Measurements from ENCODE around the gene NT5DC1.

Gene NT5DC1

DNA sequence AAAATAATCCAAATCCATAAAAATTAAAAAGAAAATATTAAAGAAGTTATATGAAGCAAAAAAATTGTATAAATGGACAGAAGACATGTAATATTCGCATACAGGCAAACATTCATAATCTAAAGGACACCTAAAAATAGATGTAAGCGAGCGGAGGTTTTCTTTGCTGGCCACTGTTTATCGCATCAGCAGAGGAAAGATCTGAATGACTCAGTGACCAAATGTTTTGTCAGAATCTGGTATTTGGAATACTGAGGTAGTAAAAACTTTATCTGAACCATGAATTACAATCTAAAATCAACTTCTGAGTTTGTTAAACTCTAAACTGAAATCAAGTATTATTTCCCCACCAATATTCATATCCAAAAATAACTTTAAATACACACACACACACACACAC lies 145.4 kb downstream of the NT5DC1 start:
- peak; percentile 84 for DNase-seq (ENCODE audit: low read depth)

DNA sequence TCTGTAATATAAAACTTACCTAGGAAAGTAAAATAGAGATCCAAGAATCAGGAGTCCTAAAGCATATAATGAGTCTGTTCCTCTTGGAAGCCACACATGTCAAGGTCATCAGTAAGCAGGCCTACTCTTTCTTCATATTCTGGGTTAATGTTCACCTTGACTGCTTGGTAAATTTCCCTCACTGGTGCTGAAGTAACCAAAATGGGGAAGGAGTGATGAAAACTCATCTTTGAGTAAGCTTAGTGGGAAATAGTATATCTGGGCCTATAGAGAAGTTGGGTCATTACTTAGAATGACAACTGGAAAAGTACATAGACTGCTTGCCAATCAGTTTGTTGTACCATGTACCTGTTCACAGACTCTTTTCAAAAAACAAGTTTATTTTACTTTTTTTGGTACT lies 146.6 kb downstream of the NT5DC1 start:
- no peak for DNase-seq (ENCODE audit: low read depth)

DNA sequence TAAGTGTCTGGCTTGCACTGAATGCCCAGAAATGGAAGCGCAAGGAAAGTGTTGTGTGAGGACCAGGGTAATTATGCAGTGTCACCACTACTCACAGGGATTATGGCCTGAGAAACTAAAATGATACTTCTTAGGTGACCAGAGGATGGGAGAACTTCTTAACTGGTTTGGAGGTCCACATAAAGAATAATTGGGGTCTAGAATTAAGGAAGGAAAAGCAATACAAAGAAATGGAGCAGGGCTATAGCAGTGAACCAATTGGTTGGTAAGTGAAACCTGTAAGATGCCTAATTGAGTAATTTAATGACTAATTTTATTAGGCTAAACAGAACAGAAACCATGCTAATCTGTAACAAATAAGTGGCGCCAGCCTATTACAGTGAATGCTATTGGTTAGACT lies 147.9 kb downstream of the NT5DC1 start:
- DNase-seq (ENCODE audit: low read depth): no peak

DNA sequence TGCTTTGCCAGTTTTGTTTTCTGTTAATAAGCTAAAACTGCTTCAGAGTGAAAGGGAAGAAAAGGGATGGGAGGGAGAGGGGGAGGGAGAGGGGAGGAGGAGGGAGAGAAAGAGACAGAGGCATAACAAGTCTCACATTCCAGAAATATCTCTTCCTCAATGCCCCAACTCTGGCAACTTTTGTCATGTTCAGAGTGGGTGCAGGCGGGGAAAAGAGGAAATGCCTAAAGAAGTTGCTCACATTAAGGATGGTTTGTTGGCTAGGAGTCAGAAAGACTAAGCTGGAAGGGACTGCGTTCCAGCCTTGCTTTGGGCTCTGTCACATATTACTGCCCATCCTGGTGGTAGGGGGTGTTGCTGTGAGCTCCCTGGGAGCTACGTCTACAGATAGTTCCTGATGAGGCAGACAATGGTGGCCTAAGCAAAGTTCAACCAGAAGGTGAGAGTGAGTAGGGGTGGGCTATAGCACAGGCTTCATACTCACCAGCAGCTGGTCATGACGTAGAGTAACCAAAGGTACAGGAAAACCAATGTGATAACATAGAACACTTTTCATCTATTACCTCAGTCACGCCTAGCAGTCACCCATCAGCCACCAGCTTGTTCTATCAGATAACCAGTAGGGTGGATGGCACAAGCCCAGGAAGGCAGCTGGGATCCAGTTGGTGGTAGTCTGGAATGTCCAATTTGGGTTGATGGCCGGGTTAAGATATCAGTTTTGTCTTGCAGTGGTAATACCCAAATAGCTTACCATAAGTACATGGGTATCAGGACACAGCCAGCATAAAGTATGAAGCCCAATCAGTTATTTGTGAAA lies 151.1 kb downstream of the NT5DC1 start:
- DNase-seq (ENCODE audit: low read depth): peak; percentile 97

DNA sequence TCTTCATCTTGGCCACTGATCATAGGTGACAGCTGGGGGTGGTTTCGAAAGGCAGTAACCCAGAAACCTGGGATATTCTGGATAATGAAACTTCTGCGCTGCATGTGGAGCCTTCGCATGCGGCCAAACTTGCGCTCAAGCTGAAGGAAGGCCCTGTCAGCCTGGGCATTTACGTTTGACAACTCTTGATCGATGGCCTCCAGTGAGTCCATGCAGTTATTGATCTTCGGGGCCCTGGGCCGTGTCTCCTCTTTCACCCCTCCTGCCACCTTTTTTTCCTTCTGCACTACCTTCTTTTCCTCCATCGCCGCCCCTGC lies 152.5 kb downstream of the NT5DC1 start:
- DNase-seq (ENCODE audit: low read depth): no peak

DNA sequence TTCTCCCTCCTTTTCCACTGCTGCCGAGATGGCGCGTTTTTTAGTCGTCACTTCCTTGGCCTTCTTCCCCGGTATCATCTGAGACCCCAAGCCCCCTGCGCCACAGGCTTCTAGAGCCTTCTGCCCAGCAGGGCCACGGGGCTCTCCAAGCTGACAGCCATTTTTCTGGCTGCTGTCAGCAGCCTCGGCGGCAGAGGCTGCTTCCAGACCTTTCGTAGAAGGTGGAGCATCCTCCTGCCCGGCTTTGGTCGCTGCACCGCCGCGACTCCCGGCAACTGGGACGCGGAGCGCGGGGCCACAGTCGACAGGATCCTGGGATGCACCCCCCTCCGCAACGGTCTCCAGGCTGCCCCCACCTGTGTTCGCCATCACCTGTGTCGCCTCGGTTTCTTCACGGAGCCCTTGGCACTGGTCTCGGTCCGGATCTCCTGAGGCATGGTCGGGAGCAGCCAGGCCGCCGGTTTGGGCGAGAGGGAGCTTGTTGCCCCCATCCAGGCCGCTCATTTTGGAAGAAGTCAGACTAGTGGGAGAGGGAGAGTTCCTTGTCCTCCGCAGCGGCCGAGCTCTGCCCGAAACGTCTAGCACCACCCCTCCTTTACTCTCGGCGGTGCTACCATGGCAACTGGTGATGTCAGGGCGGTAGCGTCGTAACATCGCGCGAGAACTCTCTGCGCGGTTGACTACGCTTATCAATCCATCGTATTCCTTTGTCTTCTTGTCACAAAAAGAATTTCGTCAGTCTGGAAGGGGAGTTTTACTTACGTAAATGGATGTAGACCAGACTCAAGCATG lies 153.0 kb downstream of the NT5DC1 start, which contains the start of gene TSPYL4:
Gene TSPYL4, minus strand, starts transcription at position 571 of the 792 bp plus-strand sequence. Its CDS starts 67 bp downstream, at position 504.
- DNase-seq (ENCODE audit: low read depth): peak; percentile 97

DNA sequence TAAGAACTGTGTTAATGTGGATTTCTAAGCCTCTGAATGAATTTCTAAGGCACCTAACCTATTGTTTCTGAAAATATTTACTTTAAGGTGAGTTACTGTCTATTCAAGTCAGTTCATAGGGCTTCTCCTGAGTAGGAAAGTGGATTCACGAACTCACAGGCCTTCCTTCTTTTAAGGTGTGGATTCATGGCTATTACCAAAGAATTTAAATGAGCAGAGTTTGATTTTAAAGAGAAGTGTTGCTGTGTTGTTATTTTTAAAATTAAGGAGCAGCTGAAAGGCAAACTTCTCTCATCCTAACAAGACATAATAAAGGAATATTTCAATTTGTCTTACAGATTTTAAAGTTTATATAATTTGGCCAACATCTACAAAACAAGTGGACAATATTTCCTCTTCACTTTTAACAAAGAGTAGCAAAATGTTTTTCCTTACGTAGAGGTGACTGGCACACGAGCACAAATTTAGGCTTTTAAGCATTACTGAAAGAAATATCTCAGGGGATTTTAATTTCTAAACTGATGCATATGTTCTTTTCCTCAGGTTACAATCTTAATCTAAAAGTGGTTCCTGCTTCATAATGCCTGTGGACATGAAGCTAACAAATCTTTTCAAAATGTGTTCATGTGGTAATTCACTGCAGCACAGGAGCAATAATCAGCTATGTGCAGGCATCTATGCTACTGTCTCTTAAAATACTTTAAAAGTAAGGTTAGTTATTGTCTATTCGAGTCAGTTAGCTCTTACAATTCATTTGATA lies 153.8 kb downstream of the NT5DC1 start:
- no peak for DNase-seq (ENCODE audit: low read depth)

DNA sequence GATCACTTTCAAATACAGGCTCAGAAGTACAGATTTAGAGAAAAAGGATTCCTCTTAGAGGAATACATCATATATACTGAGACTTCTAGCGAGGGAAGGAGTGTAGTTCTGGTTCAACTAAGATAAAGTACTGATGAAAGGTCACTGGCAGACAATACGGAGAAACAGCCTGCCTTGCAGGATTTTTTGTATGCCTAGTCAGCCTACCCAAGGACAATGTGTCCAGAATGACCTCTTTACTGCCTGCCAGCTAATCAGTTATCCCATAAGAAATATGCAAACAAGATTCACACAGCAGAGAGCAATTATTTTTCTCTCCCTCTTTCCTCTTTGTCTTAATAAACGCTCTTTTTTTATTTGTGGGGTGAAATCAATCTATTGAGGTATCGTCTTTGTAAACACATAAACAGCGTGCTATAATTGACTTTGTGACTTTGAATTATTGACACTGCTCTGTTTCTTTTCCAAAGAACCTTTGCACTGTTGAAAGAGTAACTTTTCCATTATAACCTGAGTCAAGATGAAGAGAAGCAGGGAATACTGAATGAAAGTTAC lies 154.7 kb downstream of the NT5DC1 start:
- peak; percentile 25 for DNase-seq (ENCODE audit: low read depth)

DNA sequence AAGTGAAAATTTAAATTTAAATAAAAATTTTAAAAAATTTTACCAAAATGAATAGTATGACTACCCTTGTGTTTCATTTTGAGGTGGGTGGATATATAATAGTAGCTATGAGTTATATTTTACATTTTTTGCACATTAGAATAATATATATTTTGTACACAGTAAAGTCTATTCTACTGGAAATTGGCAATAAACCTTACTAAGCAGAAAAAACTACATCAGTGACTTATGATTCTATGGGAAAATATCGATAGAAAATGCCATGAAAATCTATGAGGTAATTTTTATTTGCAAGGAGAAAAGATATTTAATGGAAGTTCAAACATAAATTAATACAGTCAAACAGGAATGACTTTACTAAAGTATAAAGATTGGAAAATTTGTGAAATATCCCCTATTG lies 156.0 kb downstream of the NT5DC1 start:
- no peak for DNase-seq (ENCODE audit: low read depth)

DNA sequence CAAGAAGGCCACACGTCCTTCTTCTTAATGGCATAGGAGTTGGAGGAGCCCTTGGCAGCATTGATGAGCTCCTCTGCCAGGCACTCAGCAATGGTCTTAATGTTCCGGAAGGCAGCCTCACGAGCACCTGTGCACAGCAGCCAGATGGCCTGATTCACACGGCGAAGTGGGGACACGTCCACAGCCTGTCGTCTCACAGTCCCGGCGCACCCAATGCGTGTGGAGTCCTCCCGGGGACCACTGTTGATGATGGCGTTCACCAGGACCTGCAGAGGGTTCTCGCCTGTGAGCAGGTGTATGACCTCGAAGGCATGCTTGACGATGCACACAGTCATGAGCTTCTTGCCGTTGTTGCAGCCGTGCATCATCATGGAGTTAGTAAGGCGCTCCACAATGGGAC lies 157.9 kb downstream of the NT5DC1 start:
- no peak for DNase-seq (ENCODE audit: low read depth)

DNA sequence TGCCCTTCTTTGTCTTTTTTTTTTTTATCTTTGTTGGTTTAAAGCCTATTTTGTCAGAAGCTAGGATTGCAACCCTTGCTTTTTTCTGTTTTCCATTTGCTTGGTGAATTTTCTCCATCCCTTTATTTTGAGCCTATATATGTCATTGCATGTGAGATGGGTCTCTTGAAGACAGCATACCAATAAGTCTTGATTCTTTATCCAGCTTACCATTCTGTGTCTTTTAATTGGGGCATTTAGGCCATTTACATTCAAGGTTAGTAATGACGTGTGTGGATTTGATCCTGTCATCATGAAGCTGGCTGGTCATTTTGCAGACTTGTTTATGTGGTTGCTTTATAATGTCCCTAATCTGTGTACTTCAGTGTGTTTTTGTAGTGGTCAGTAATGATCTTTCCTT lies 162.7 kb downstream of the NT5DC1 start:
- DNase-seq (ENCODE audit: low read depth): no peak

DNA sequence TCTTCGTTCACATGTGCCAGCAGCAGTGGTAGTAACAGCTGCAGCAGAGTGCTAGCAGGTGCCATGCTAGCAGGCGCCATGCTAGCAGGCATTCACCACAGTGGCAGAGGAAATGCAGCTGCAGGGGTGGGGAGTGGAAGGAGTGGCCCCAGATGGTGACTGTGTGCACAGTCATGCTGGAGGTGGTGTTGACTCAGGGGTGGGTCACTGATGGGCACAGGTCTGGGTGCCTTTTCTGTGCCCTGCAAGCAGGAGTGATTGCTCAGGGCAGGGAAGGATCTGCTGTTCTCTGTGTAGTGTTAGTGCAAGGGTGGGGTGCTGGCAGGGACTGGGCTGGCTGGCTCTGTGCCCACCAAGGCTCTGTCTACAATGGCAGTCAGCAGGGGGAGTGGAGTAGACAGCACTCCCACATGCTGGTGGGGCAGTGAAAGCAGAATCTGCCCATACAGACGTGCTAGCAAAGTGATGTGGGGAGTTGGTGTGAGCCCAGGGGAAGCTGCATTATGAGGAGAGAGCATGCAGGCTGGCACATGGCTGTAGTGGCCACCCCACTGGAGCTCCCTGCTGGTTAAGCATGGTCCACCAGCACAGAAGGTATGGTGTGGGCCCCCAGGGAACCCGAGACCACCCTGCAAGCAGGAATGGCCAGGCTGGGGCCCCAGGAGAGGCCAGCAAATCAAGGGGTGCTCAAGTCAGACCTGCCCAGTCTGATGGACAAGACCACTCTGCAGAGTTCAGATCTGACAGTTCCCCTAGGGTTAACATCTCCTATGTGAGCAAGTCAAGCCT lies 164.6 kb downstream of the NT5DC1 start:
- peak; percentile 16 for DNase-seq (ENCODE audit: low read depth)

DNA sequence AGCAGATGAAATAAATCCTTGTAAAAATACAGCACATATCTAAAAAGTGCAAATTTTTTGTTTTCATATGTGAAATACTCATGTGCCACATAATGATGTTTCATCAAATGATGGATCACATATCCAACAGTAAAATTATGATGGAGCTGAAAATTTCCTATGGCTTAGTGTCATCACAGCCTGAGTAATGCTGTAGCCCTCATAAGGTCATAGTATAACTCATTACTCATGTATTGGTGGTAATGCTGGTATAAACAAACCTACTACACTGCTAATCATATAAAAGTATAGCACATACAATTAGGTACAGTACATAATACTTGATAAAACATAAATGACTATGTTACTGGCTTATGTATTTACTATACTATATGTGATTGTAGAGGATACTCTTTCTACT lies 166.2 kb downstream of the NT5DC1 start:
- DNase-seq (ENCODE audit: low read depth): peak; percentile 57

DNA sequence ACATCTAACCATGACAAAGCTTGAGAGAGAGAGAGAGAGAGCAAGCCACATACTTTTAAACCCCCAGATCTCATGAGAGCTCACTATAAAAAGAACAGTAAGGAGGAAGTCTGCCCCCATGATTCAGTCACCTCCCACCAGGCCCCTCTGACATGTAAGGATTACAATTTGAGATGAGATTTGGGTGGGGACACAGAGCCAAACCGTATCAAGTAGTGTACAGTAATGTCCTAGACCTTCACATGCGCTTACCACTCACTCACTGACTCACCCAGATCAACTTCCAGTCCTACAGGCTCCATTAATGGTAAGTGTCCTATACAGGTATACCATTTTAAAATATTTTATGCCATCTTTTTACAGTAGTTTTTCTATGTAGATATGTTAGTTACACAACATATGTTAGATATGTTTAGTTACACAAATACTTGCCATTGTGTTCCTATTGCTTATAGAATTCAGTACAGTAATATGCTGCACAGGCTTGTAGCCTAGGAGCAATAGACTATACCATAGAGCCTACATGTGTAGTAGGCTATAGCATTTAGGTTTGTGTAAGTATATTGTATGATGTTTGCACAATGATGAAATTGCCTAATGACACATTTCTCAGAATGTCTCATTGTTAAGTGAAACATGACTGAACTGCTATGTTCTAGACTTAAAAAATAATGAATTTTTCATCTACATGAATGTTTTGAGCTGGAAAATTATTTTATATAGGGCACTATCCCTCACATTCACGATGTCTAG lies 167.4 kb downstream of the NT5DC1 start:
- peak; percentile 33 for DNase-seq (ENCODE audit: low read depth)

DNA sequence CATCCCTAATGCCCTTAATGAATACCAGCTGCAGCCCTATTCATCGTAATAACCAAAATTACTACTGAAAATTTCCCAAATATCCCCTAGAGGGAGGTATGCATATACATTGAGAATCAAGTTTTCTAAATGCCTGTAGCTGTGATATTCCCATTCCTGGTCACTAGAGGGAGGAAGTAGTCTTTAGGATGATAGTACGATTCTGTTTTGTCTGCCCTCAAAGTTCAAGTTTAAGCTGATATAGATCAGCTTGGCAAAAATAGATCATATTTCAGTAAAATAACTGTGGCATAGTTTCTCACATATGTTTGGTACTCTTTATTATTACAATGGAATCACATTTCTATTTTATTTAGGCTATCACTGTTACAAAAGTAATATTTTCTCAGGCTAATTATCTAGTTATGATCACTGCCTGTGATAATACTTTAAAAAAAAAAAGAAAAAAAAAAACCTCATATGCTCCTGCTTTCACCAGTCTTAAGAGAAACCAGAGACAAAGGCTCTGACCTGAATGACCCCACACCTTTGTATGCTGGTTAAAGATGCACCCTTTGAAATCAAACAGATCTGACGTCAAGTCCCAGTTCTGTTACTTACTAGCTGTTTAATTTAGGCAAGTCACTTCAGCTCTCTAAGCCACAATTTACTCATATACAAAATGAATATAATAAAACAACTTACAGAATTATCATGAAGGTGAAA lies 168.1 kb downstream of the NT5DC1 start:
- peak; percentile 85 for DNase-seq (ENCODE audit: low read depth)

DNA sequence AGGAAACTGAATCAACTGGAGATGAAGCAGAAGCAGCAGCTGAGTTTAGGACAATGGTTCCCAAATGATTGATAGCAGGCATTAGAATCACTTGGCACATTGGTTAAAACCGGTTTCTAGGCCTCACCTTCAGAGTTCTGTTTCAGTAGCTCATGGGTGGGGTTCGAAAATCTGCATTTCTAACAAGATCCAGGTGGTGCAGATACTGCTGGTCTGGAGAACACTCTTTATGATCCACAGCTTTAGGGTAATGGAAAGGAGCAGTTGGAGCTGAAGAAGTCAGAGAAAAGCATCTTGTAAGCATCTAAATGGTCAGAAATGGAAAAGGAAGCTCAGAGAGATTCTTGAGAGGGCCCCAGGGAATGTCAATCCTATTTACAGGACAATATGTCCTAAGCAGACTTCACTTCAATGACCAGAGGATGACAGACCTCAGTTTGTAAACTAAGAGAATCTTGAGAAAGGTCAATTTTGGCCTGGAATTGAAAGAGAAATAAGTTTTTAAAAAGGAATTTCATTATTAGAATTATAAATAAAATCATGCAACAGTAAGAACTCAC lies 170.6 kb downstream of the NT5DC1 start:
- DNase-seq (ENCODE audit: low read depth): no peak

DNA sequence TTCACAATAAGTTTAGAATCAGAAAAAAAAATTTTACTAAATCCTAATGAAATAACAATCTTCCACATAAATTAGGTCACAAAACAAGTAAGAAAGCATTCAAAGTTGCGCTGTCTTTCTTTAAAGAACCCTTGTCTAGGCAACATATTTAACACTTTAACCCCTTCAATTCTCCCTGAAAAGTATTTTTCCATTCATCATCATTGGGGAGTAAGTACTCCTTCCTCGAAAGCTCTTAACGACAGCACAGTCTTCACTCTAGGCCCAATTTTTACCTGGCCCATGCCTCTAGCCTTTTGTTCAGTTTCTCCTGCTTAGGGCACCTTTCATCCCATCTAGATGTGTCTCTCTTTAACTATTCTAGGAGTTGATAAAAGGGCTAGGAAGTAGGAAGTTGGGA lies 176.5 kb downstream of the NT5DC1 start:
- no peak for DNase-seq (ENCODE audit: low read depth)

DNA sequence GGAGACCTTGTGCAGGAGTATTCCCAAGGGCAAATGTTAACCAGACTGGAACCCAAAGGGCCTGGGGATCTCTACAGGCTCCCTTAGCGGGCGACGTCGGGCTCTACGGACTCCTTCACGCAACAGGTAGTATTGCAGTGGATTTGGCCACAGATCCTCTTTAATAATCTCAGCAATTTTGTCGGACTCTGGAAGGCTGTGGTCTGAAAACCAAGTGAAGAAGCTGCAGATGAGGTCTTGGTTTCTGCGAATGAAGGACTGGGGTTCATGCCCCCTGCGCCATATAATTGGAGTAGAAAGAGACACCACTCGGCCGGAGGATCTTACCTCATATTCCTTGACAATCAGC lies 177.8 kb downstream of the NT5DC1 start:
- no peak for DNase-seq (ENCODE audit: low read depth)

DNA sequence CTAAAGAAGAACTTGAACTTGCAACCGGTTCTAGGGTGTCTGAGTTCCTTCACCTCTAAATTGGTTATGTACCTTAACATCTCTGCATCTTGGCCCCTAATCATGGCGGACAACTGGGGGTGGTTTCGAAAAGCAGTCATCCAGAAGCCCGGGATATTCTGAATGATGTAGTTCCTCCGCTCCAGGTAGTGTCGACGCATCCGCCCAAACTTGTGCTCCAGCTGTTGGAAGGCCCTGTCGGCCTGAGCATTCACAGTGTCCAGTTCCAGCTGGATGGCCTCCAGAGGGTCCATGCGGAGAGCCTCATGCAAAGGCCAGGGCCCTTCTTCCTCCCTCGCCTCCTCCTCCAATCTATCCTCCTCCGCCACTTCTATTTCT lies 178.2 kb downstream of the NT5DC1 start:
- no peak for DNase-seq (ENCODE audit: low read depth)
